Measurements from ENCODE around the gene TMEM44.
"Not testable (repeated sequence)": the region's sequence is repeated elsewhere in the genome, so short reads cannot be mapped to it uniquely, and the experiment has no call there.

TMEM44 gene

GRCh38 chr3:194555175-194556062 lies 77.8 kb downstream of the TMEM44 start:
- no peak for ATAC-seq (ENCODE audit: low read depth)
- H3K4me1 Mint-ChIP-seq: peaks cover 4% of the 10 kb centered on the region
- no peak overlapping the region for H3K4me3 Mint-ChIP-seq
- peaks cover 6% of the 10 kb centered on the region for H3K27me3 Mint-ChIP-seq
- DNase-seq (ENCODE audit: low spot score in 2 of 2): no peak
- H3K9me3 Mint-ChIP-seq: no peaks in the 10 kb centered on the region
- H3K36me3 Mint-ChIP-seq: no peaks in the 10 kb centered on the region
- H3K27ac Mint-ChIP-seq: no peak overlapping the region

- H3K27ac Mint-ChIP-seq: no peak overlapping the region
- ATAC-seq (ENCODE audit: low read depth) (no peak), DNase-seq (ENCODE audit: low spot score in 2 of 2) (no peak)
- H3K9me3 Mint-ChIP-seq: no peaks in the 10 kb centered on the region
- H3K4me3 Mint-ChIP-seq: no peak overlapping the region
- H3K36me3 Mint-ChIP-seq: no peaks in the 10 kb centered on the region
- H3K4me1 Mint-ChIP-seq: peaks cover 4% of the 10 kb centered on the region
- peaks cover 7% of the 10 kb centered on the region for H3K27me3 Mint-ChIP-seq
These were observed 78.6 kb downstream of the TMEM44 start for GRCh38 chr3:194554473-194555123.

DNA sequence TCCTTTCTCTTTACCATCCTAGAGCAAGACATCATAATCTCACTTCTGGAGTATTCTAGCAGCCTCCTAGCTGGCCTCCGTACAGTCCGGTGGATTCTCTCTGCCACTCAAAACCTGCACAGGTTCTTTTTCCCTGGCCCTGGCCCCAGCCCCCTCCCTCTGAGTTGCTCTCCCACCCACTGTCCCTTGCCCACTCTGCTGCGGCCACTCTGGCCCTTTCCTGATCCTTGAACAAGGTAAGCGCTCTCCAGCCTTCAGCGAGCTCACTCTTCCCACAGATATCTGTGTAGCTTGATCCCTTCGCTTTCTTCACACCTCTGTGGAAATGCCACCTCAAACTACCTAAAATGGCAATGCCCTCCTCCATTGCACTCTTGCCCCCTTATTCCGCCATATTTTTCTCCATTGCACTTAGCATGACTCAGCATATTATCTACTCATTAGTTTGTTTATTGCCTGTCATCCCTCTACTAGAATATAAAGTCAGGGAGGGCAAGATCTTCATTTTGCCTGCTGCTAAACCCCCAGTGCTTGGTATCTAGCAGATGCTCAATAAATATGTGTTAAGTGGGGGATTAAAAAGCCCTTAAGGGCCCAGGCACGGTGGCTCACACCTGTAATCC lies 80.8 kb downstream of the TMEM44 start:
- peaks cover 4% of the 10 kb centered on the region for H3K4me1 Mint-ChIP-seq
- no peaks in the 10 kb centered on the region for H3K9me3 Mint-ChIP-seq
- H3K36me3 Mint-ChIP-seq: no peaks in the 10 kb centered on the region
- H3K27ac Mint-ChIP-seq: no peak overlapping the region
- DNase-seq (ENCODE audit: low spot score in 2 of 2) (no peak), ATAC-seq (ENCODE audit: low read depth) (no peak)
- no peak overlapping the region for H3K4me3 Mint-ChIP-seq
- H3K27me3 Mint-ChIP-seq: peaks cover 9% of the 10 kb centered on the region

- Mint-ChIP-seq H3K27me3 (peaks cover 9% of the 10 kb centered on the region), H3K4me3 (no peak overlapping the region), H3K9me3 (no peaks in the 10 kb centered on the region), H3K36me3 (no peaks in the 10 kb centered on the region), H3K4me1 (no peaks in the 10 kb centered on the region), H3K27ac (no peak overlapping the region)
- ATAC-seq (ENCODE audit: low read depth) (no peak), DNase-seq (ENCODE audit: low spot score in 2 of 2) (no peak)
These were observed 83.4 kb downstream of the TMEM44 start for GRCh38 chr3:194549853-194550252.

- Mint-ChIP-seq H3K4me3 (no peak overlapping the region), H3K4me1 (no peaks in the 10 kb centered on the region), H3K36me3 (no peaks in the 10 kb centered on the region), H3K27me3 (peaks cover 9% of the 10 kb centered on the region), H3K9me3 (no peaks in the 10 kb centered on the region), H3K27ac (no peak overlapping the region)
- no peak for DNase-seq (ENCODE audit: low spot score in 2 of 2)
- ATAC-seq (ENCODE audit: low read depth): no peak
These were observed 84.6 kb downstream of the TMEM44 start for GRCh38 chr3:194548346-194549321.

DNA sequence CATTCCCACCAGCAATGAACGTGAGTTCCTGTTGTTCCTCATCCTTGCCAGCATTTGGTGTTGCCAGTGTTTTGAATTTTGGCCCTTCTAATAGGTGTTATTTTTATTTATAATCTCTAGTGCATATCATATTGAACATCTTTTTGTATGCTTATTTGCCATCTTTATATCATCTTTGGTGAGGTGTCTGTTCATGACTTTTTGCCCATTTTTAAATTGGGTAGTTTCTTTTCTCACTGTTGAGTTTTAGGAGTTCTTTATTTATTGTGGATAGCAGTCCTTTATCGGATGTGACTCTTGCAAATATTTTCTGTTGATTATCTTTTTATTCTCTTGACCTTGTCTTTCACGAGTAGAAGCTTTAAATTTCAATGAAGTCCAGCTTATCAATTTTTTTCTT lies 86.2 kb downstream of the TMEM44 start:
- no peaks in the 10 kb centered on the region for H3K4me1 Mint-ChIP-seq
- H3K27me3 Mint-ChIP-seq: peaks cover 7% of the 10 kb centered on the region
- no peak for ATAC-seq (ENCODE audit: low read depth)
- H3K27ac Mint-ChIP-seq: no peak overlapping the region
- no peak for DNase-seq (ENCODE audit: low spot score in 2 of 2)
- no peaks in the 10 kb centered on the region for H3K9me3 Mint-ChIP-seq
- no peaks in the 10 kb centered on the region for H3K36me3 Mint-ChIP-seq
- H3K4me3 Mint-ChIP-seq: no peak overlapping the region

DNA sequence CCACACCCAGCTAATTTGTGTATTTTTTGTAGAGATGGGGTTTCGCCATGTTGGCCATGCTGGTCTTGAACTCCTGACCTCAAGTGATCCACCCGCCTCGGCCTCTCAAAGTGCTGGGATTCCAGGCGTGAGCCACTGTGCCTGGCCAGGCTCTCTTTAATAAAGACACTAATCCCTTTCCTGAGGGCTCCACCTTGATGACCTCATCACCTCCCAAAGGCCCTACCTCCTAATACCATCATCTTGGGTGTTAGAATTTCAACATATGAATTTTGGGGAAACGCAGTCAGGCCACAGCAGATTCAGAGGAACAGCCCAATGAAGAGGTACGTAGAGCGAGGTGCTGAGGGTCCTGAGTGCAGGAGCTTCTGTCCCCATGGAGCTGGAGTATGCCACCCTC lies 87.7 kb downstream of the TMEM44 start:
- H3K4me3 Mint-ChIP-seq; H3K9me3 Mint-ChIP-seq; H3K27me3 Mint-ChIP-seq; H3K36me3 Mint-ChIP-seq; ATAC-seq (ENCODE audit: low read depth); DNase-seq (ENCODE audit: low spot score in 2 of 2); H3K27ac Mint-ChIP-seq; H3K4me1 Mint-ChIP-seq: not testable (repeated sequence)

GRCh38 chr3:194543550-194543949 lies 89.7 kb downstream of the TMEM44 start:
- Mint-ChIP-seq H3K9me3 (no peaks in the 10 kb centered on the region), H3K4me3 (no peak overlapping the region), H3K27me3 (no peaks in the 10 kb centered on the region), H3K27ac (no peak overlapping the region), H3K4me1 (peaks cover 6% of the 10 kb centered on the region), H3K36me3 (no peaks in the 10 kb centered on the region)
- DNase-seq (ENCODE audit: low spot score in 2 of 2): no peak
- no peak for ATAC-seq (ENCODE audit: low read depth)

DNA sequence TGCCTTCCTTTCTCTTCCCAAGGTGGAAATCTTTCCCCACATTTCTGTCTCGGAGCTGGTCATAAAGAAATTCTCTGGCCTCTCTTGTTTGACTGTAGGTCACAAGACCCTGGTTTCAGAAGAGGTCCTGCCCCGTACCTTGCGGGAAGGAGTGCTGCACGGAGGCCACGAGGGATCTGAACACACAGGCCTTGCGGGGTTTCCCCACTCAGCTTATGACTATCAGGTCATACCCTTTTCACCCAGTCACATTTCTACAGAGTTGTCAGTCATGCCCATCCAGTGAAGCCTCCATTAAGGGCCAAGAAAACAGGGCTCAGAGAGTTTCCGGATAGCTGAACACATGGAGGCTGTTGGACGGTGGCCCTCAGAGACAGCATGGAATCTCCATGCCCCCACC lies 91.7 kb downstream of the TMEM44 start:
- DNase-seq (ENCODE audit: low spot score in 2 of 2): no peak
- Mint-ChIP-seq H3K27ac (no peak overlapping the region), H3K9me3 (no peaks in the 10 kb centered on the region), H3K4me1 (peaks cover 8% of the 10 kb centered on the region), H3K4me3 (no peak overlapping the region), H3K36me3 (no peaks in the 10 kb centered on the region), H3K27me3 (peaks cover 1% of the 10 kb centered on the region)
- peak; percentile 53 for ATAC-seq (ENCODE audit: low read depth)

DNA sequence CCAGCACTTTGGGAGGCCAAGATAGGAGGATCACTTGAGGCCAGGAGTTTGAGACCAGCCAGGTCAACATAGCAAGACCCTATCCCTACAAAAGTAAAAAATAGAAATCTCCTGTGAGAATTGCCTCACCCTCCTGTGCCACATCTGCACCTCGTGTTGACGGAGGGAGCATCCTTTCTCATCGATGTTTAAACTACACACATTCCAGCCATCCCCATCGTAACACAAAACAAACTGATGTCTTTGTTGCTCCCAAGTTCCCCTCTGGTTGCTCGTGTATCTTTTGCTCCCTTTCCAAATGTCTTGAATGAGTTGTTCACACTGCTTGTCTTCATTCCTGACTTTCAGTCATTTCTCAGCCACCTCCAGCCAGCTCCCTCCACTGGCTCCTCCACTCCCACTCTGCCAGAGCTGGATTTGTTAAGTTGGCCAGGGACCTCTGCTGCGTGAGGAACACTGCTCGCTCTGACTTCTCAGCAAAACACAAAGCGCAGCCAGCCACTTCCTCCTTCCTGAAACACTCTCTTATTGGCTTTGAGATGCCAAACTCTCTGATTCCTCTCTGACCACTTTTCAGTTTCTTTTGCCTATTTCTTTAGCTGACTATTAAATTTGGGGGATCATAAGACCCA lies 92.8 kb downstream of the TMEM44 start:
- Mint-ChIP-seq H3K9me3 (no peaks in the 10 kb centered on the region), H3K36me3 (no peaks in the 10 kb centered on the region), H3K4me3 (no peak overlapping the region), H3K27ac (peak overlapping the region; percentile 2), H3K4me1 (peaks cover 8% of the 10 kb centered on the region), H3K27me3 (peaks cover 1% of the 10 kb centered on the region)
- ATAC-seq (ENCODE audit: low read depth) (no peak), DNase-seq (ENCODE audit: low spot score in 2 of 2) (no peak)

DNA sequence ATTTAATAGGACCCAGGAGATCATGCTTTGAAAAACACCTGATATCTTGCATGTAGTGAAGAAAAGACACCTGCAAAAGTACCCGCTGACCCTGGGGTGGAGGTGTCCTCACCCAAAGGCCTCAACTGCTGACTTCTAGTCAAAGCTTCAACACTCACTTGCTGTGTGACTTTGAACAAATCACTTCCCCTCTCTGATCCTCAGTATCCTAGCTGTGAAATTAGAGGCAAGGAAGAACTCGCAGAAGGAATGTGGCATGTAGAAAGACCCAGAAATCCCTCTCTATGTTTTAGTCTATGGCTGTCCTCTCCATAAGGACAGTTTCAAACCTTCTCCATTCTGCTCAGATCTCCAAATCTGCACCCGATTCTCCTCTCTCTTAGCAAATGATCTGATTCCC lies 93.7 kb downstream of the TMEM44 start:
- Mint-ChIP-seq H3K4me3 (no peak overlapping the region), H3K4me1 (peaks cover 8% of the 10 kb centered on the region), H3K27ac (no peak overlapping the region), H3K9me3 (peaks cover 2% of the 10 kb centered on the region), H3K27me3 (peaks cover 1% of the 10 kb centered on the region), H3K36me3 (peaks cover 2% of the 10 kb centered on the region)
- ATAC-seq (ENCODE audit: low read depth) (no peak), DNase-seq (ENCODE audit: low spot score in 2 of 2) (no peak)

- peaks cover 1% of the 10 kb centered on the region for H3K27me3 Mint-ChIP-seq
- H3K27ac Mint-ChIP-seq: no peak overlapping the region
- ATAC-seq (ENCODE audit: low read depth) (no peak), DNase-seq (ENCODE audit: low spot score in 2 of 2) (no peak)
- peaks cover 6% of the 10 kb centered on the region for H3K9me3 Mint-ChIP-seq
- H3K36me3 Mint-ChIP-seq: peaks cover 2% of the 10 kb centered on the region
- peaks cover 8% of the 10 kb centered on the region for H3K4me1 Mint-ChIP-seq
- H3K4me3 Mint-ChIP-seq: no peak overlapping the region
These were observed 95.4 kb downstream of the TMEM44 start for GRCh38 chr3:194537732-194538247.
